Cardiac muscle cell (in vitro differentiated cells and primary cell): ENCODE measurements around the gene DNAI2. TPM values are rescaled to one million over a fixed set of nuclear protein-coding genes. Genes with fewer than 3 reads are reported as not detected.

Source experiments
- DNase-seq, 2 donors: peaks; one replicate each; pipeline versions ENCODE4 v3.0.0 to v3.0.0-alpha.2; 2010 to 2017; ENCODE audit warnings: low read depth in 1 of 2, low spot score in 1 of 2
- H3K27ac ChIP-seq: fragments of 200-600 bp; sonication (generic); 2 replicates; pipeline ENCODE4 v1.5.1; 2016
- H3K27me3 ChIP-seq: fragments of 200-600 bp; sonication (generic); 2 replicates; pipeline ENCODE4 v1.6.0; 2016; ENCODE audit warnings: control low read depth
- H3K36me3 ChIP-seq: fragments of 200-600 bp; sonication (generic); 2 replicates; pipeline ENCODE4 v1.5.1; 2016; ENCODE audit warnings: control low read depth
- H3K4me1 ChIP-seq: fragments of 200-600 bp; sonication (generic); 2 replicates; pipeline ENCODE4 v1.8.1; 2017; ENCODE audit warnings: low read depth, mild to moderate bottlenecking, mixed run types
- H3K4me3 ChIP-seq: fragments of 200-600 bp; sonication (generic); 2 replicates; pipeline ENCODE4 v1.5.1; 2016; ENCODE audit warnings: mild to moderate bottlenecking
- H3K9me3 ChIP-seq: fragments of 200-600 bp; sonication (generic); 2 replicates; pipeline ENCODE4 v1.5.1; 2017; ENCODE audit warnings: low read depth, mild to moderate bottlenecking, control low read depth
- CTCF ChIP-seq: IDR thresholded peaks from 2 replicates; pipeline ENCODE4 v1.5.1; 2012; ENCODE audit warnings: low read depth, mild to moderate bottlenecking, low read length
- polyA plus RNA-seq: library from polyadenylated mRNA; unstranded; fragments of >200 nt; fragmentation: Nextera tagmentation; extraction: Ambion mirVana; gene quantifications from 2 replicates; pipeline ENCODE4 v1.2.1, GENCODE V29; 2016
- total RNA-seq: library from RNA; depleted of rRNA; stranded (reverse); fragments of >200 nt; gene quantifications from 2 replicates; pipeline ENCODE4 v1.2.3, GENCODE V29; 2016

The DNAI2 gene
- total and polyA plus RNA-seq, 2 experiments from 2014 or later = not detected

GRCh38 chr17:74298778-74299177 lies 24.7 kb downstream of the DNAI2 start:
- no peak for DNase-seq
- H3K36me3 ChIP-seq = no peaks in the 10 kb centered on the region
- TF ChIP-seq CTCF = no peak
- H3K27me3 ChIP-seq = no peaks in the 10 kb centered on the region
- no peak overlapping the region for H3K27ac ChIP-seq
- H3K4me3 ChIP-seq = no peak overlapping the region
- H3K9me3 ChIP-seq = no peaks in the 10 kb centered on the region
- peaks cover 3% of the 10 kb centered on the region for H3K4me1 ChIP-seq

GRCh38 chr17:74299226-74300009 lies 25.4 kb downstream of the DNAI2 start:
- DNase-seq = no peak

GRCh38 chr17:74303305-74303704 lies 29.3 kb downstream of the DNAI2 start:
- DNase-seq = no peak

More at GRCh38 chr17:74299226-74300009, 25.4 kb downstream of the DNAI2 start:
- no peak for TF ChIP-seq CTCF
- H3K9me3 ChIP-seq = no peaks in the 10 kb centered on the region
- H3K27me3 ChIP-seq = no peaks in the 10 kb centered on the region
- H3K4me1 ChIP-seq = peaks cover 3% of the 10 kb centered on the region
- H3K4me3 ChIP-seq = no peak overlapping the region
- no peak overlapping the region for H3K27ac ChIP-seq
- no peaks in the 10 kb centered on the region for H3K36me3 ChIP-seq

GRCh38 chr17:74304184-74304583 lies 30.1 kb downstream of the DNAI2 start:
- no peak overlapping the region for H3K4me3 ChIP-seq
- H3K36me3 ChIP-seq = no peaks in the 10 kb centered on the region
- TF ChIP-seq CTCF = no peak
- no peaks in the 10 kb centered on the region for H3K9me3 ChIP-seq
- DNase-seq = no peak
- H3K27me3 ChIP-seq = no peaks in the 10 kb centered on the region
- no peak overlapping the region for H3K27ac ChIP-seq
- H3K4me1 ChIP-seq = peaks cover 5% of the 10 kb centered on the region

More at GRCh38 chr17:74303305-74303704, 29.3 kb downstream of the DNAI2 start:
- Histone ChIP-seq H3K4me3 (no peak overlapping the region), H3K9me3 (no peaks in the 10 kb centered on the region), H3K27ac (no peak overlapping the region), H3K36me3 (no peaks in the 10 kb centered on the region), H3K4me1 (peaks cover 5% of the 10 kb centered on the region), H3K27me3 (no peaks in the 10 kb centered on the region)
- no peak for TF ChIP-seq CTCF

GRCh38 chr17:74305865-74306654 lies 32.0 kb downstream of the DNAI2 start:
- DNase-seq = no peak
- no peak for TF ChIP-seq CTCF
- no peak overlapping the region for H3K27ac ChIP-seq
- no peaks in the 10 kb centered on the region for H3K36me3 ChIP-seq
- H3K4me1 ChIP-seq = peaks cover 5% of the 10 kb centered on the region
- no peaks in the 10 kb centered on the region for H3K9me3 ChIP-seq
- H3K4me3 ChIP-seq = no peak overlapping the region
- H3K27me3 ChIP-seq = no peaks in the 10 kb centered on the region
